HepG2 (cell line): ENCODE results near the gene UBAP2. TPM values are rescaled to one million over a fixed set of nuclear protein-coding genes. Genes with fewer than 3 reads are reported as not detected.
A peak's percentile ranks its signal among the peaks of the same experiment; 100 is the strongest.

Experiments used
- GTF3A ChIP-seq: sonication (generic); formaldehyde crosslinking; conservative IDR thresholded peaks from 2 replicates; pipeline ENCODE4 v1.4.0; 2020; ENCODE audit warnings: mild to moderate bottlenecking, missing genetic modification reagents
- HNRNPLL ChIP-seq: fragments of 200-400 bp; formaldehyde crosslinking; IDR thresholded peaks from 2 replicates; pipeline ENCODE4 v1.6.1; 2017; ENCODE audit warnings: mild to moderate bottlenecking, low read depth, low read length; ENCODE audit not compliant: poor library complexity, severe bottlenecking
- NFAT5 ChIP-seq: sonication (generic); formaldehyde crosslinking; IDR thresholded peaks from 2 replicates; pipeline ENCODE4 v1.4.0; 2020; ENCODE audit warnings: missing genetic modification reagents
- PHF20 ChIP-seq: sonication (generic); formaldehyde crosslinking; IDR thresholded peaks from 2 replicates; pipeline ENCODE4 v1.5.0; 2020; ENCODE audit warnings: mild to moderate bottlenecking, missing genetic modification reagents
- PHF21A ChIP-seq: sonication (generic); formaldehyde crosslinking; IDR thresholded peaks from 2 replicates; pipeline ENCODE4 v1.5.0; 2020; ENCODE audit warnings: mild to moderate bottlenecking, missing genetic modification reagents
- PPARG ChIP-seq: conservative IDR thresholded peaks from 2 replicates; pipeline ENCODE4 v1.6.1; 2016; ENCODE audit warnings: missing biosample characterization, missing genetic modification reagents
- SMC3 ChIP-seq: IDR thresholded peaks from 2 replicates; pipeline ENCODE4 v1.6.1; 2011; ENCODE audit warnings: low read length, improper control_type of control experiment
- USF2 ChIP-seq, 2 experiments: sonication (generic) in 1 of 2; formaldehyde crosslinking in 1 of 2; IDR thresholded peaks; 2 replicates each; pipeline versions ENCODE4 v1.5.1 to v1.6.1; 2011 to 2020; ENCODE audit warnings: borderline replicate concordance in 1 of 2, low read depth in 1 of 2, low read length in 1 of 2, mild to moderate bottlenecking in 1 of 2, missing genetic modification reagents in 1 of 2, moderate library complexity in 1 of 2
- ZFP1 ChIP-seq: IDR thresholded peaks from 2 replicates; pipeline ENCODE4 v1.6.1; 2016
- ZFY ChIP-seq: sonication (generic); formaldehyde crosslinking; IDR thresholded peaks from 2 replicates; pipeline ENCODE4 v1.4.0; 2020; ENCODE audit warnings: missing genetic modification reagents
- ZNF552 ChIP-seq: sonication (generic); formaldehyde crosslinking; IDR thresholded peaks from 2 replicates; pipeline ENCODE4 v1.9.0; 2022; ENCODE audit warnings: missing genetic modification reagents, mild to moderate bottlenecking, borderline replicate concordance
- ZNF607 ChIP-seq: sonication (generic); formaldehyde crosslinking; IDR thresholded peaks from 2 replicates; pipeline ENCODE4 v1.5.1; 2020; ENCODE audit warnings: missing genetic modification reagents, mild to moderate bottlenecking, borderline replicate concordance
- ZNF737 ChIP-seq: sonication (generic); formaldehyde crosslinking; IDR thresholded peaks from 2 replicates; pipeline ENCODE4 v1.5.0; 2020; ENCODE audit warnings: missing genetic modification reagents, mild to moderate bottlenecking, borderline replicate concordance
- ZNF770 ChIP-seq: sonication (generic); formaldehyde crosslinking; IDR thresholded peaks from 2 replicates; pipeline ENCODE4 v1.5.0; 2020; ENCODE audit warnings: mild to moderate bottlenecking, missing genetic modification reagents
- ZNF784 ChIP-seq: sonication (generic); formaldehyde crosslinking; IDR thresholded peaks from 2 replicates; pipeline ENCODE4 v1.5.1; 2020; ENCODE audit warnings: missing genetic modification reagents, mild to moderate bottlenecking, borderline replicate concordance
- polyA plus RNA-seq, 8 experiments: library from polyadenylated mRNA; depleted of rRNA in 3 of 8; stranded (reverse) in 7 of 8; unstranded in 1 of 8; fragments of >200 nt; fragmentation: Illumina TruSeq in 4 of 8; extraction: Trizol in 4 of 8; gene quantifications; 2 replicates each; pipeline versions ENCODE4 v1.2.1 to v1.2.3, GENCODE V29; 2011 to 2016; ENCODE audit warnings: low read depth in 4 of 8, missing spikeins in 1 of 8, mixed read lengths in 1 of 8; ENCODE audit not compliant: insufficient read depth in 1 of 8
- total RNA-seq, 5 experiments: library from RNA; depleted of rRNA; stranded (reverse); fragments of >200 nt; fragmentation: Illumina TruSeq; extraction: Trizol; gene quantifications; 2 replicates each; pipeline ENCODE4 v1.2.3, GENCODE V29; 2016; ENCODE audit warnings: low read depth in 1 of 5
- TF ChIP-seq, protein P1 (sequence below): sonication (generic); formaldehyde crosslinking; IDR thresholded peaks from 2 replicates; pipeline ENCODE4 v1.8.0; 2022; ENCODE audit warnings: missing genetic modification reagents, low read depth, mild to moderate bottlenecking, borderline replicate concordance

Gene UBAP2
- total and polyA plus RNA-seq, 2 of the 13 experiments (the other 11 are each of a cell fraction or from before 2014, with no cell fraction given) = 19.0 to 22.0 TPM

GRCh38 chr9:34048727-34049629, at the start of gene UBAP2 (continued):
- no peak; the same call in 1 of the 2 replicates for TF ChIP-seq NFAT5 (CRISPR knock-in tag)
- TF ChIP-seq PPARG (CRISPR knock-in tag) = no peak
- TF ChIP-seq USF2 (IDR thresholded peaks at IDR 0.05; ENCODE audit: low read depth, low read length) = peak; percentile 80
- TF ChIP-seq USF2 (CRISPR knock-in tag; IDR thresholded peaks at IDR 0.05; ENCODE audit: borderline replicate concordance) = peak; percentile 98; the same call in 1 of the 2 replicates
- TF ChIP-seq ZNF607 (CRISPR knock-in tag) = peak; percentile 84; the same call in 1 of the 2 replicates
- TF ChIP-seq ZNF552 (CRISPR knock-in tag) = no peak
- no peak; the same call in 1 of the 2 replicates for TF ChIP-seq ZNF737
- no peak for TF ChIP-seq SMC3
- TF ChIP-seq HNRNPLL = peak; percentile 81
- TF ChIP-seq, protein P1, sequence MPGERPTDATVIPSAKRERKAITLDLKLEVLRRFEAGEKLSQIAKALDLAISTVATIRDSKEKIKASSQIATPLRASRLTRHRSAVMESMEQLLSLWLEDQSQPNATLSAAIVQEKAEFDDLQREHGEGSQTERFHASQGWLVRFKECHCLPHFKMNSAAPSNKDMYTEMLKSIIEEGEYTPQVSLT (CRISPR knock-in tag) = no peak
- 0 out of 2 replicates have a peak, but pooled peaks have one; percentile 16 for TF ChIP-seq ZFP1 (CRISPR knock-in tag)
- TF ChIP-seq PHF20 (CRISPR knock-in tag) = peak; percentile 95
- TF ChIP-seq ZNF770 = peak; percentile 23; the same call in 1 of the 2 replicates
- TF ChIP-seq ZFY (CRISPR knock-in tag) = peak; percentile 92
- TF ChIP-seq GTF3A (CRISPR knock-in tag) = 0 out of 2 replicates have a peak, but pooled peaks have one; percentile 77
- TF ChIP-seq PHF21A (CRISPR knock-in tag) = no peak
- TF ChIP-seq ZNF784 = no peak
